Epithelial cell of esophagus (primary cell): ENCODE data around the gene C3.

Experiments used
- DNase-seq: peaks from one replicate; pipeline ENCODE4 v3.0.0; 2010; ENCODE audit warnings: low read depth
- H3K4me3 ChIP-seq: 2 replicates; pipeline ENCODE4 v1.5.1; 2011; ENCODE audit warnings: mild to moderate bottlenecking, low read length, control low read depth
- TF ChIP-seq, protein P1 (sequence below): IDR thresholded peaks from 2 replicates; pipeline ENCODE4 v1.5.1; 2011; ENCODE audit warnings: low read depth, mild to moderate bottlenecking, low read length, control low read depth, inconsistent platforms; ENCODE audit not compliant: insufficient read depth; ENCODE audit errors: missing control alignments

Gene C3

DNA sequence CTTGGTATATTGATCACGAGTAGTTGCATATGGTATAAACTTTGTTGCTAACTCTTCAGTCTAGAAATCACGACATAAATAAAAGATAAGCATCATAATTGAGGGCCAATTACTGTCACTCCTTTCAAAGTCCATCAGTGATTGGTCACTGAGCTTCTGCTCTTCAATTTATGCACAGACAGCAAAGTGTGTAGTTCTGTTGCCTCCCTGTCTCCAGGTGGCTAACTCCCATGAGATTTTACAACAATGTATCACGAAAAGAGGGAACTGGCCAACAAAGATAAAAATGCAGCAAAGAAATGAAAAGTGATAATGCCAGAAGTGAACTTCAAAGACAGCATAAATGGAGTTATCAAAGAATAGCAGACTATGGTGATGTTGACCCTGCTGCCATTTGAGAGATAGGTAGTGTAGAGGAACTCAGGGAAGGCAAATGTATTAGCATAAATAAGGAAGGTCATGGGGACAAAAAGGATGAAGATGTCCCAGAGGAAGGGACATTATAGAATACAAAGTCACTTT, 37.8 kb downstream of the C3 start:
- H3K4me3 ChIP-seq = no peak overlapping the region
- TF ChIP-seq, protein P1, sequence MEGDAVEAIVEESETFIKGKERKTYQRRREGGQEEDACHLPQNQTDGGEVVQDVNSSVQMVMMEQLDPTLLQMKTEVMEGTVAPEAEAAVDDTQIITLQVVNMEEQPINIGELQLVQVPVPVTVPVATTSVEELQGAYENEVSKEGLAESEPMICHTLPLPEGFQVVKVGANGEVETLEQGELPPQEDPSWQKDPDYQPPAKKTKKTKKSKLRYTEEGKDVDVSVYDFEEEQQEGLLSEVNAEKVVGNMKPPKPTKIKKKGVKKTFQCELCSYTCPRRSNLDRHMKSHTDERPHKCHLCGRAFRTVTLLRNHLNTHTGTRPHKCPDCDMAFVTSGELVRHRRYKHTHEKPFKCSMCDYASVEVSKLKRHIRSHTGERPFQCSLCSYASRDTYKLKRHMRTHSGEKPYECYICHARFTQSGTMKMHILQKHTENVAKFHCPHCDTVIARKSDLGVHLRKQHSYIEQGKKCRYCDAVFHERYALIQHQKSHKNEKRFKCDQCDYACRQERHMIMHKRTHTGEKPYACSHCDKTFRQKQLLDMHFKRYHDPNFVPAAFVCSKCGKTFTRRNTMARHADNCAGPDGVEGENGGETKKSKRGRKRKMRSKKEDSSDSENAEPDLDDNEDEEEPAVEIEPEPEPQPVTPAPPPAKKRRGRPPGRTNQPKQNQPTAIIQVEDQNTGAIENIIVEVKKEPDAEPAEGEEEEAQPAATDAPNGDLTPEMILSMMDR = no peak
- DNase-seq = no peak

DNA sequence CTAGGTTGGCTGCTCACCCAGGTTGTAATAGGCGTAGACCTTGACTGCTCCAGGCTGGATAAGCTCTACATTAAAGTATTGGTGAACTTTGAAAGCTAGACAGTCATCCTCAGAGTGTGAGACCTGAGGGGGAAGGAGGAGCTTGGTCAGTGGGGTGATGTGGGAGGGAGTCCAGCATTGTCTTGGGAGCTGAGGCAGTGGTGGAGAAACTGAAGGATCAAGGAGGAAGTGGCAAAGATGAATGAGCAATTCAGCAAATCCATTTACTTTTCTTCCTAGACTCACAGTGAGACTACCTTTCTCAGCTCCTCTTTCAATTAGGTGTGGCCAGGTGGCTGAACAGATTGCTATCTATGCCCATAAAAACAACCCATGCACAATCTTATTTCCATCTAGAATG, 40.3 kb downstream of the C3 start:
- TF ChIP-seq, protein P1 = no peak
- DNase-seq = peak; percentile 25
- no peak overlapping the region for H3K4me3 ChIP-seq

DNA sequence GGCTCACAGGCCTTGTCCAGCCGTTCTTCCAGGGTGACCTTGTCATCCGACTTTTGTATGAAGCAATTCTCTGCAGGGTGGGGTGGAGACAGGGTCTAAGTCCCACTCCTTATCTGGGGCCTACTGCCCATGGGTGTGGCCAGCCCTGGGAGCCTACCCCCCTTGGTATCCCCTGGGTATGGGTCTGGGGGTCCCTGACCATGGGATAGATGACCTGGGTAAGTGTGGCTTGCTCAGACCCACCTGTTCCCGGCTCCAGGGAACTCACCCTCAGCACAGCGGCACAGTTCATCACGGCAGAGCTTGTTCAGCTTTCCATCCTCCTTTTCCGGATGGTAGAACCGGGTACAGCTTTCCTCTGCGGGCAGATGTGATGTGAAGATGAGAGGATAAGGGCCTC, 41.3 kb downstream of the C3 start:
- TF ChIP-seq, protein P1 = no peak
- no peak for DNase-seq

DNA sequence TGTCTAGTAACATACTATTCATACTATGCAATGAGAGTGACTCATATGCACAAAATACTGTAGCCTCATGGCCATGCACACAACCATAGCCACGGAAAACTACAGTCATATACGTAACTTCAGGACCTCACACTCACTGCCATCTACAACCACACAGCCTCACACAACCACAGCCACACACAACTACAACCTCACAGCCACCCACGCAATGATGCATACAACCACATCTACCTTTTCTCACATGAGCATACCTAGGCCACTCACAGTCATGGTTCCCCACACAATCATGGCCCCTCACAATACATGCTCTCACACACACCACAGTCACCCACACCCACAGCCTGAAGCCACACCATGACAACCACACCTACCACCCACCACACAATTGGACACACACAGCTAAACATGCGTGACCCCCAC, 41.8 kb downstream of the C3 start:
- TF ChIP-seq, protein P1 = no peak
- peak; percentile 57 for DNase-seq
- no peak overlapping the region for H3K4me3 ChIP-seq

More for the DNA sequence above, 41.3 kb downstream of the C3 start:
- H3K4me3 ChIP-seq = no peak overlapping the region

DNA sequence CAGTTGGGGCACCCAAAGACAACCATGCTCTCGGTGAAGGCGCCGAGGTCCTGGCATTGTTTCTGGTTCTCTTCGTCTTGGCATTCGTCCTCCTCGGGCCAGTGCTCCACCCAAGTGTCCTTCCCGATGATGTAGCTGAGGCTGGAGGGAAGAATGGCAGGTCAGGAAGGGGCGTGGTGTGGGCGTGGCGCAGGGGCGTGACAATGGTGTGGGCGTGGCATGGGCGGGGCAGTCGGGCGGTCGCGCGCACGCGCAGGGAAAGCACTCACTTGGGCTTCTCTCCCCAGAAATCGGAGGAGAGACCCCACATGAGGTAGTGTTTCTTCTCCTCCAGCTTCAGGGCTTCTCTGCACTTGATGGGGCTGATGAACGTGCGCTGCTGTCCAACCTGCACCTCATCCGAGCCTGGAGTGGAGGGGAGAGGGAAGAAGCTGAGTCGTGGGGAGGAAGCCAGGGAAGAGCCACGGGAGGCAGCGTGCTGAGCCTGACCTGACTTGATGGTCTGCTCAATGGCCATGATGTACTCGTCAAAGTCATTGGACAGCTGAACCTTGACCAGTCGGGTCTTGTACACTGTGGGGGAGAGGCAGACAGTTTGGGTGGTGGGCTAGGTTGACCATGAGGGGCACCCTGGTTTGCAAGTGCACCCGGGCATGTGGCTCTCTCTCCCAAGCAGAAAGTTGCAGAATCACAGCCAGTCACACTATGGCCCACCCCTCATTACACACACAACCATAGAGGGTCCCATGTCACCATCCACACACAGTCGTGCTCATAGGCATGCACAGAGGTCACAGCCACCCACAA, 42.4 kb downstream of the C3 start:
- no peak overlapping the region for H3K4me3 ChIP-seq
- DNase-seq = peak; percentile 42
- TF ChIP-seq, protein P1 = no peak

DNA sequence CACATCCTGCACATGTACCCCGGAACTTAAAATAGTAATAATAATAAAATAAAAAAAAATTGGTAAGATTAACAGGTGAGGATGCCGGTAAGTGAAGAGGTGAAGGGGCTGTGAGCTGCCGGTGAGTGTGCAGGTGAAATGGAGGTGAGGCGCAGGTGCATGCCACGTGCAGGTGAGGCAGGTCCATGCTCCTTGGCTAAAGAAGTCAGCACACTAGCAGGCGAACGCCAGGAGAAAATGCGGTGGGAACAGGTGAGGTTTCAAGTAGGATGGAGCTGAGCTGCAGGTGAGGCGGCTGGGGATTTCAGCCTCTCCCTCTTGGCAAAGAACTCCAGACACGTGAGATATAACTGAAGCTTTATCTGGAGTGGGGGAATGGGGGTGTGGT, 43.0 kb downstream of the C3 start:
- H3K4me3 ChIP-seq = no peak overlapping the region
- no peak for DNase-seq
- TF ChIP-seq, protein P1 = no peak

DNA sequence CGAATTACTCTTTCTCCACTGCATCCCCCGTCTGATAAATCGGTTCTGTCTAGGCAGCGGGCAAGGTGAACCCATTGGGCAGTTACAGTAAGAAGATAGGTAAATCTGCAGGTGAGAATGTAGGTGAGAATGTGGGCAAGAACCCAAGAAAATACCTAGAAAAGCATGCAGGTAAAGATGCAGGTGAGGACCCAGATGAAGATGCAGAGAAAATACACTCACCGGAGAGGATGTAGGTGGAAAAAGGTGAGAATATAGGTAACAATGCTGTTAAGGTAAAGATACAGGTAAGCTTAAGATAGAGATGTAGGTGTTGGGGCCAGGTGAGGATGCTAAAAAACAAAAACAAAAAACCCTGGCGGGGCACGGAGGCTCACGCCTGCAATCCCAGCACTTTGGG, 44.2 kb downstream of the C3 start:
- no peak overlapping the region for H3K4me3 ChIP-seq
- TF ChIP-seq, protein P1 = no peak
- DNase-seq = no peak
